Activated CD4-positive, CD25-positive, alpha-beta regulatory T cell treated with anti-CD3 and anti-CD28 coated beads, Interleukin-2, amount 50 U/mL, for 24 hours (primary cell): ENCODE data around the gene PTPRD.

Experiments
- ATAC-seq, 2 donors: fragments of 150-1000 bp; cut with Tn5 transposase; one replicate each; pipeline ENCODE4 v1.10.0; 2021; ENCODE audit warnings: mild to moderate bottlenecking in 1 of 2, moderate library complexity in 1 of 2

PTPRD gene

DNA sequence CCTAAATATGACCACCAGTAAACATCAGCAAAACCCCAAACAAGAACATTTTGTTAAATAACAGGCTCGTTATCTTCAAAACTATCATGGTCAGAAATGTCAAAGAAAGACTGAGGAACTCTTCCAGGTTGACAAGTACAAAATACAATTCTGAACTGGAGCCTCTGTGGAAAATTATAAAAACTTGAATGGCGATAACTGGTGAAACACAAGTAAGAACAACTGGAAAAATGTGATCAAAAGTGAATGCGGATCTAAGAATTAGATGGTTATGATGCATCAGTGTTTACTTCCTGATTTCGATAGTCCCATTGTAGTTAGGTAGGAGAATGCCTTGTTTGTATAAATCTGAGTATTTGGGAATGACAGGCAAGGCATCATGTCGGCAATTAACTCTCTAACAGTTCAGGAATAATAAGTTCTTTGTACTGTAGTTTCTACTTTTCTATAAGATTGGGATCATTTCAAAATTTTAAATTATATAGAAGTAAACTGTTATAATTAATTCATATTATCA, 2073.1 kb downstream of the PTPRD start:
- ATAC-seq: no peak

DNA sequence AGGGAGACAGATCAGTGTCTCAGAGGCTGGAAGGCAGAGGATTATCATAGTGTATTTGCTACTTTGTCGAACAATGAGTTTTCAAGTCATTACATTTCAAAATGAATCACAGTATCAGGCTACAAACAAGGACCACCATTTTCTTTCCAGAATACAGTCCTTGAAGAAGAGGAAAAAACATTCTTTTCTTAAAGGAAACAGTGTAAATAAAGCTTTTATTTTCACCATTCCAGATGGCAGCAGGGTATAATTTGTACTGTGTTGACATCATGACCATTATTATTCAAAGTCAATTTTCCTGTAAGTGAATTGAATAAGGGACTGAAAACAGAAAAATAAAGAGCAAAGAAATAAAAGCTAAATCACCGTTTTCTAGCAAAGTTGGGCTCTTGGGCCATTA, 2076.0 kb downstream of the PTPRD start:
- no peak for ATAC-seq

DNA sequence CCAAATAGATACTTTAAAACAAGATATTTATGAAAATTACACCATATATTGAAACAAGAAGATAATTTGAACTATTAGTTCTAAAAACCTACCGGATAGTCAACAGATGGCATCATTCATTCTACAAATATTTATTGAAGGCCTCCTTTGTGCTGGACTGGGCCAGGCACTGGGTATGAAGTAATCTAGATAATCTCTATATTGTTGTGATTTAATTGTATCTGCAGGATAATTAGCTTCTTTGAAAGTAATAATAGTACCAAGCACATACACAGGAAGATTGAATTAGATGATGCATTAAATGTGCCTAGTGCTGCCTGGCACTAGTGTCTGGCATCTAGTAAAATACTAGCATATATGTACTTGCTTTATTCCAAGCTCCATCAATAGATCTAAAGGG, 2078.0 kb downstream of the PTPRD start:
- no peak for ATAC-seq

DNA sequence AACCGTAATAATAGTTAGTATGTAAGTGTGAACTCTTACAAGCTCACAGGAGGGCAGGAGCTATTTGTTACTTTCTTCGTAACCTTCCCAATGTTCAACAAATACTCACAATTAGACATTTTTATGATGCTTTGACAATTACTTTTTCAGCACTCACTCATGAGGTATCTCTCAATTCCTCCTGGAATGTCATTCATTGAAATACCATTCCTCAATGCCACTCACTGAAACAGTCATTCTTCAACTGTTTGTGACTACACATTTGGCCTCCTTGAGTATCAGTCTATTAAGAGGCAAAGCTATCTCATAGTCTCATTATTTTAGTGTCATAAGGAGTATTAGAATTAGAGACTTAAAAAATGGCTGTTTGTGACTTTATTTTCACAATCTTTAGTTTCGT, 2079.1 kb downstream of the PTPRD start:
- no peak for ATAC-seq

DNA sequence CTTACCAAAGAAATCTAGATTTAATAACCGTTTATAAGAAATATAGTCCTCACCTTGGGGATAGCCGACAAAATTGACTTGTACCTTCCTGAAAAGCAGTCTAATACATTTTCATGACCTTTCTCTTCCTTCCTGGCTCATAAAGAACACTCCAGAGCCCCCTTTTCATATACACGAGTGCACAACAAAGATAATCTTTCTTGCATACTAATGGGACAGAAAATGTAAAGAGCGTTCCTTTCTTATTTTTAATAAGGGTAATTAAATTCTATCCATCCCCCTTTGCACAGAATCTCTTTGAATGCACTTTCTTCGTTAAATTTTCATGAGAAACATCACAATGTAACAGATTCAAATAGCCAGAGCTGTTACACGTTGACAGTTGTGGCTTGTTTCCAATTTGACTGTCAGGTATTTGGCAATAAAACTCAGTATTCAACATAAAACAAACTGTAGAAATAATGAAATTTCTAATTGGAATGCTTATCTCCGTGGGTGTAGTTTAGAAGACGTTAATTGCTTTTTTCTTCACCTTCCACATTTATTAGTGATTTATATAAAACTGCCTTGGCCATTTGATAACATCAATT, 2080.9 kb downstream of the PTPRD start:
- ATAC-seq: no peak

DNA sequence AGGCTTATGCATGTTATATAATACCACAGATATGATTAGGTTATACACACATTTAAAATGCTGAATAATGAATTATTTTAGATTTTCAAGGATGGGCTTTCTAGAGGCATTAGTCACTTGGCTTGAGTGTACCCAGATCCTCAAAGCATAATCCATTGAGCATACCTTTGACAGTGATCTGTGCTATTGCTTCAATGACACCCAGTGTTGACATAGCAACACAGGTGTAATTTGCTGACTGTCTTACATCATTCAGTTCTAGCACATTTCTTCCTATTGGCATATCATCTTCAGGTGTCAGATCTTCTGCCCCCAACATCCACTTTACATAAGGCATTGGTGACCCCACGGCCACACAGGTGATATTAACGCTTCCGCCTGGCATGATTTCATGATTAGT, 2091.7 kb downstream of the PTPRD start:
- ATAC-seq: no peak

DNA sequence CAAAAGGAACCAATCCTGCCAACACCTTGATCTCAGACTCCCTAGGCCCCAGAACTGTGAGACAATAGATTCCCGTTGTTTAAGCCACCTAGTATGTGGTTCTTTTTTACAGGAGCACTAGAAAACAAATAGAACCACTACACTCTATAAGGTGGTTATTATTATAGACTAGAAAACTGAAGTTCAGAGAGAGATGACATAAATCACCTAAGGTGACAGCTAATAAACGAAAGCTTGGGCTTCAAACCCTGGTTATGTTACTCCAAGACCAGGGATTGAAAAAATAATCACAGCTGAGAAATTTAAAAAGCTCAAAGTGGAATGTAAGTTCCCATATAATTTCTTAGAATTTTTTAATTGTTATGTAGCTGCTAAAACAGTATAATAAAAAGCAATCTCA, 2097.1 kb downstream of the PTPRD start:
- no peak for ATAC-seq

DNA sequence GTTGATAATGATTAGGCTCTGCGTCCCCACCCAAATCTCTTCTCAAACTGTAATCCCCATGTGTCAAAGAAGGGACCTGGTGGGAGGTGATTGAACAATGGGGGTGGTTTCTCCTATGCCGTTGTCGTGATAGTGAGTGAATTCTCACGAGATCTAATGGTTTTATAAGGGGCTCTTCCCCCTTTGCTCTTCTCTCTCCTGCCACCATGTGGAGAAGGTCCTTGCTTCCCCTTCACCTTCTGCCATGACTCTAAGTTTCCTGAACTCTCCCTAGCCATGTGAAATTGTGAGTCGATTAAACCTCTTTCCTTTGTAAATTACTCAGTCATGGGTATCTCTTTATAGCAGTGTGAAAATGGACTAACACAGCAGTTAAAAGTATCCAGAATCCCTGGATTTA, 2098.0 kb downstream of the PTPRD start:
- no peak for ATAC-seq

DNA sequence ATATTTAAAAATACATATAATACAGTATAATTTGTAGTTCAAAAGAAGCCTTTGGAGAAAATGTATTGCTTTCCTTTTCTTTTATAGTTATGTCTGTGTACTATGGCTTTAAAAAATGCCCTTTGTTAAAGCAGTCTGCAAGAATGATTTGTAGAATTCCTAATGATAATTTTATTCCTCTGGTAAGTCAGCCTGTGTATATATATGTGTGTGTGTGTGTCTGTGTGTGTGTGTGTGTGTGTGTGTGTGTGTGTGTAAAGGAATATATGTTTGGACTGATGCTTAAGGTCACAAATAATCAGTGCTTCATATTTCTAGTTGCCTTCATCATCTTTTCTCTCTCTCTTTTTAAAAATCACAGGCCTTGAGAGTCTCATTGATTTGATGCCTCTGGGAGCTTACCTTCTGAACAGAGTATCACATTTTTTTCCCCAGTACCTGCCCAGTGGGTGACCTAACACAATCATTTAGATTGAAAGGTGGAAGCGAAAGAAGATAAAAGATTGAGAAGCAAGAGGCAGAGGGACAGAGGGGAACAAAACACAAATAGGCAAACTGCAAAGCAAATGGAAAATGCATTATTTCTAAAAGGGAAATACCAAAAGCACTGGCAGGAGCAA, 2104.0 kb downstream of the PTPRD start:
- ATAC-seq: no peak

DNA sequence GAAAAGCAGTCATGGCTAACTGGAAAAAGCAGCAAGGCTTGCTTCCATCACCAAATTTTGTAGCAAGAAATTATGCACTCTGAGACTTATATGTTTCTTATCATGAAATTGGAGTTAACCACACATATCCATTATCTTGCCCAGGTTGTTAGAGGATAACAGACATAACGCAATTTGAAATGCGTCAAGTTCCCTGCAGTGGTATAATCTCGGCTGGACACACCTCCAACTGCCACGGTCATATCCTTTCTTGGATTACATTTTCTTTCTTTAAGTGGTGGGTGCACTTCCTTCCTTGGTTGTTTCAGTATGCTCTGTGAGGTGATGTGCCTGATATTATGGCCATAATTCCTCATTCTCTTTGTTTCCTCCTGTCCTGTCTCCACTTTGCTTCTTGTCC, 2118.2 kb downstream of the PTPRD start:
- ATAC-seq: no peak

DNA sequence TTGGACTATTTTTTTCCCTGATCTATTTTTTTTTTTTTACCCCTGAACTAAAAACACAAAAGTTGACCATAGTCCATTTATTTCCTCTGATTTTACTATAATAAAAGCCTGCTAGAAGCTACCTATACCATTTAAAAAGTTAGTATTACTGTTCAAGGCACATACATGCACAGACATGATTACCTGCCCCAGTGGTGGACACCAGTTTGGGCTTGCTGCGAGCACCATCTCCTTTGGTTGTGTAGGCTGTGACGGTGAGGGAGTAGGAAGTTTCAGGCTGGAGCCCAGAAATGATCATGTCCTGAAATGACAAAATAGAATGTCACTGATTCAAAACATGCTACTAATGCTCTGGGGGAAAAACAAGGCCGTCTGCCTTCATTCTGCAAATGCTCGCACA, 2120.1 kb downstream of the PTPRD start:
- no peak for ATAC-seq

DNA sequence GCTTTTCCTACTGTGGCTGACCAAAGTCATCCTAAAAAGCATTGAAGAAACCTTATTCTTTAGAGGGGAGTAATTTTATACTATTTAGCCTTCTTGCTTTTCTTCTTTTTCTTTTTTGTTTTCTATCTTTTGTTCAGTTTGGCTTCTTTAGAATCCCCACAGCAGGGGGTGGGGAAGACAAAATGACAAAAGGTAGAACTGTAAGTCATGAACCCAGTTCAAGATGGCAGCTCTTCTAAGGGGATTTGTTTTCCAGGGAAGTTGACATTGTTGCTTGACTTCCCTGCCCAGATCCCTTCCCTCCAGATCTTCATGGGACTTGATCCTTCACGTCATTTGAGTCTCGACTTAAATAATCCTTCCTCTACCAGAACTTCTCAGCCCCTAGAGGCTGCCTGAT, 2120.8 kb downstream of the PTPRD start:
- ATAC-seq: no peak

DNA sequence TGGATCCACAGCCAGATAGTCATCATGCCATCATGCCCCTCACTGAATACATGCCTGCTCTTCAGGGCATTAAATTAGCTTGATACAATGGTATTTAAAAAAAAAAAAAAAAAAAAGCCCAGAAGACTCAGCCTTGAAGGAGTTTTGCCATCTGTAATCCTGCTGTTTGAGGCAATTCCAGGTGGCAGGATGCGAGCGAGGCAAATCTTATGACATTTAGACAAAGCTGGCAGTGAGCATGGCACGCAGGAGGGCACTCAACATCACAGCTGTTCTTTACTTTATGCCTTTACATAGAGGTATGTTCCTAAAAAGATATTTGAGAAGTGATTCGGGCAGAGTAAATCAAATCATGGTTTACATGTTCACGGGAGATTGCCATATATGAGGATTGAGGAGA, 2121.2 kb downstream of the PTPRD start:
- ATAC-seq: no peak

DNA sequence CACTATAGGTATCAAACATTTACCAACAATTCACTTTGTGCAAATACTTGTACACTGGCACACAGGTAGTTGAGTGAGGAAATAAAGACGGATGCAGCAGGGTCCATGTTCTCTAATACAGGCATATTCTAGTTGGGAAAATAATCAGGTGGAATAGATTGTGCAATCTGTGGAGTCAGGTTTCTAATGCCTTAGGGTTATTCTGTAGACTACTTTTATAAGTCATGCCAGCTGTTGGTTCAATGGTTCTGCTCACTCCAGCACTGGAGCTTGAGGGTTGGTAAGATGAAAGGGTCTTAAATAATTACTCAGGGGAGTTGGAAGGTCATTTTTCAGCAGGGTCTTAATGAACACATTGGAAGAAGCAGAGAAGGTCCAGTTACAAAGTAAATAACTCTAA, 2123.0 kb downstream of the PTPRD start:
- ATAC-seq: no peak

DNA sequence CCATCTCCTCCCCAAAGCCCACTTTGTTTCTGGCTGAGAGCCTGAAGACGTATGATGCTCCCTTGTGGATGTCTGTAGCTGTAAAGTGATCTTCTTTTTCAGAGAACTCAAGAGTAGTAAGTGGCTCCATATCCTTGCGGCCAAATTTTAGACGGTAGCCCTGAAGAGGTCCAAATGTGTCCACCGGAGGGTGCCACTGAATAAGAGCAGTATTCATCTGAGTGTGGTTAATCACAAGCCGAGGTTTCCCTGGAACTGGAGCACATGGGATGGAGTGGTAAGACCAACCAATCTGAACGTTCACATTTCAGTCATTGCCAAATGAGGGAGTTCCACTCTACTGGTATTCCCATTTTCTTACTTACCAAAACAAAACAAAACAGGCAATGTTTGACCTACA, 2126.7 kb downstream of the PTPRD start:
- ATAC-seq: no peak

DNA sequence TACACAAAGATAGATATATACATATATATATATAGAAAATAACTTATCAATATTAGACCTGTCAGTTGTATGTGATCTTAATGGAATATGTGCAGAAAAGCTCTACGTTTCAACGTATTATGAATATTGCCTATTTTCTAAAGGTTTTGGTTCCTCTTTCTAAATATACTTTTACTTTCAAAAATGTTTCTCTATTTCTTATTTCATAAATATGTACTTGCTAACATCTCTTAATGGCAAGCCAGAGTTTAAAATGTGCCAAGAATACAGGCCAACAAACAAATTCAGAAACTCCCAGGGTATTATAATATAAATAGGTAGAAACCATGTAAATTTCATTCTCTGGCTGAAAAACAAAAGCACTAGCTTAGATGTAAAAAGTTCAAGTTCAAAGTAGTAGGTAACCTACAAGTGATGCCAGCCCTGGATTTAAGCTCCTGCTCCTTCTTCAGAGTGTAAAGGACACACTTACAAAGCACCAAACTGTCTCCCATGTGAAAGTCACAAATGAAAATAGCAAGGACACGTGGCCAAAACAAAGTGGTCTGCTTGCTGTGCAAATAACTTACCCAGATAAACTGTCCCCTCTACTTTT, 2128.1 kb downstream of the PTPRD start:
- no peak for ATAC-seq

DNA sequence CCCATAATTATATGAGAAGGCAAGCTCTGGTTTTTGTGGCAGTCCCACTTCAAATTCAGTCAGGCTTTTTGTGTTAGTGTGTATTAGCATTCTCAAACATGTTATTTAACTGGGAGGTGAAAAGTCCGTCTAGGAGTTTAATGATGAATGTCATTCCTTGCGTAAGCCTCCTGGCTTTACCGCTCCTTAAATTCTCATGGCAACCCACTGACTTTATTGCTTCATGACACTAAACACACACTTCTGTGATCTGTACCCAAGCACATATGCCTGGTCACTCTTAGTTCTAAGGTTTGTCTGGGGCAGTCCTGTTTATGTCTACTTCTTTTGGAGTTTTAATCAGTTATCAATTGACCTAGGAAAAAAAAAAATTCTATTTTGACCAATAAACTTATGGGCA, 2135.4 kb downstream of the PTPRD start:
- no peak for ATAC-seq

DNA sequence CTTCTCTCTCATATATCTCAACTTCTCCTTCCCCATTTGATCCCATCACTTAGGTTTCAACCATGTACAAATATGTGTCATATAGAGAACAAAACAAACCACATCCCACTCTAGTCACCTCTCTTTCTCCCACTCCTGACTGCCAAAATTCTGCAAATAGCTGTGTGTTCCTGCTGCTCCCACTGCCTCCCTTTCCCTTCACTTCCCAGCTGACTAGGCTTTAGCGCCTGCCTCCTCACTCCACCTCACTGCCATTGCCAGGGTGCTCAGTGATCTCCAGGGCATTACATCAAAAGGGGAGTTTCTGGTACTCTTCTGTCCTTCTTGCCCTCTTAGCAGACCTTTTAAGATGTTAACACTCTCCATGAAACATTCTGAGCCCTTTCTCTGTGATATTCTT, 2137.9 kb downstream of the PTPRD start:
- no peak for ATAC-seq

DNA sequence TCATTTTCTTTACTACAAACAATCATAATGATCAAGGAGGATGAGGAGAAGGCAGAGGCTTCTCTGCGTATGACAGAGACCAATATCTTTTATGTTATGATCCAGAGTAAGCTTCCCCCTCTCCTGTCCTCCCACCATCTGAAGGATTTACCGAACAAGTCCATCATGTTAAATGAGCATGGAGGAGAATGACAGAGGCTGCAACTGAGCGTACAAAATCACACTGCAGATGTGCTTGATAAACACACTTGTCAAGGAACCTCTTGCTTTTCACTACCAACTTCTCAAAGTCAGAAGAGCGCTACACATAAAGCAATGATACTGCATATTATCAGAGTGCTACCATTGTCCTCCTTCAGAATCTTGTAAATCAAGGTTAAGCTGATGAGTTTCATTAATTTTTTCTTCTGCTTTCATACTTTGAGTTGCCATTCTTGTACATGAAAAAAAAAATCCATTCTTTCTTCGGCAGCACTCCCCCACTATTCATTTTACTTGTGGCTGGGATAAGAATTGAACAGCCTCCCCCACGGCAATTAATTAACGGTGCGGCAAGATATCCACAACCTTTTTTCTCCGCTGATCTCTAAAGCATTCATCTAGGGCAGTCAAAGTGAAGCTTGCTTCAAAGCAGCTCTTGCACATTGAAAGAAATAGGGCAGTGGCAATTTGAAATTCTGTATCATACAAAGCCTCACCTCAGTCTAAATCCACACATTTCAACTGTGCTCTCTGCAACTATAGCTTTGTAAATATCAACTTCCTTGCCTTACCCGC, 2139.4 kb downstream of the PTPRD start:
- ATAC-seq: no peak

DNA sequence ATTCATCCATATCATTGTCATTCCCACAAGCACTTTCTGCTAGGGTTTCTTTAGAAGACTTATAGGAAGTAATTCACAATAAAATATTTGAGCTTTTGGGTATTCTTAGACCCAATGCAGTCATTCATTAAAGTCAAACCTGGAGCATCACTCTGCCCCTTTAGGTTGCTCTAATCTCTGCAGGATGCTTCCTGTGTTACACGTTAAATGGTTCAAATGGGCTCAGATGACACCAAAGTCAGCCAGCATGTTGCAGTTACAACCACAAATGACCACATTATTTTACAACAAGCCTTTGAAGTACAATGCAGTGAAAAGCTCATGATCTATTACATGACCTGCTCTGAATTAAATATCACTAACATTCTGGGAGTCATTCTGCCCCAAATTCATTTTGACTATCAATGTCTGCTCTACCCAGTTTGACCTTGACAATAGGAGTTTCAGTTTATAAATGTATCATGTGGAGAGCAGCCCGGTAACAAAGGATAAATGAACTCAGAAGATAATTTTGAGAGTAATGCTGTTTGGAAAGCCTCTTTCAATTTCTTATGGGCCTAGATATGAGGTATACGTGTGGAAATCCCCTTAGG, 2144.7 kb downstream of the PTPRD start:
- ATAC-seq: no peak

DNA sequence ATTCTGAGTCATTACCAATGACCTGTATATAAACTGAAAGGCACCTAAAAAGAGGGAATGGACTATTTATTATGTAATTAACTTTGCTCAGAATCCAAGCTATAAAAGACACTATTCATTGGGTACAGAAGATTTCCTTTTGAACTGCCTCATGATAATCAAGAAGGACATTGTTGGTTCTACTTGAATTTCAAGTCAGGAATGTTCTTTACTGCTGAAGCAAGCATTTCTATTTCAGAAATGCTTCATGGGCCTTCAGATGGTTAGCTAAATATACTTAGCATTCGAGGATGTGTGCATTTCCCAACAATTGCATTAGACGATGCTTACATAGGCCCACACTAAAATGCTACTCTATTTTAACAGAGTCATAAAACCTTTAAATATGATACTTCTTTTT, 2155.0 kb downstream of the PTPRD start:
- ATAC-seq: no peak

DNA sequence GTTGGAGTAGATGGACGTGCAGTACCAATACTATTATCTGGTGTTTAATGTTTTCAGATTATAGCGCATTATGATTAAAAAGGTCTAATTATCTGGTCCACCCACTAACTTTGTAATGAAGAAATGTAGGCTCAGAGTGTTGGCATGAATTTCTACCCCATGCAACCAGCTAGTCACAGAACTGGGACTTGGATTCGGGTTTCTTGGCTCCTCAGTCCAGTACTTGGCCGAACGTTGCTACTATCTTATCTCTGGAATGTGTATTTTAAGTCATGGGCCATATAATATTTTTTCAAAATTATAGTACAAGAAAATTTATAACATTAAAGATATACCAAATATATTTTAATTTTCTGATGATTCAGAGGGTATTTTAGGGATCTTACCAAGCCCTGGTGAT, 2155.7 kb downstream of the PTPRD start:
- ATAC-seq: no peak

DNA sequence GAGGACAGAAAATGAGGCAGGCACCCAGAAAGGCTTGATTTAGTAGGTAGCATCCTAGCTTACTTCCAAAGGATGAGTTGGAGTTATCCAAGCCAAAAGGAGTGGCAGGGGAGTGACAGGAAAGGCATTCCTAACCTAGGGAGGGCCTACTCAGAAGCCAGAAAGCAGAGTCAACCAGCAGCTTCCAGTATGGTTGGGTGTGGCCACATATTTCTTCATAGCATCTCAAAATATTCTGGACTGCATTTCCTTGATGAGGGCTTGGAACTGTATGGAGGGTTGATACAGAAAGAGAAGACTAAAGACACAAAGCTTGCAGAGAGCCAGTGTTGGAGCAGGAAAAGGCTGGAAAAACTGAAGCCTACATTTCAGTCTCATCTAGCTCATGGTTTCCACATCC, 2156.5 kb downstream of the PTPRD start:
- ATAC-seq: no peak
